ENCODE results near the gene CLDN15.

DNA sequence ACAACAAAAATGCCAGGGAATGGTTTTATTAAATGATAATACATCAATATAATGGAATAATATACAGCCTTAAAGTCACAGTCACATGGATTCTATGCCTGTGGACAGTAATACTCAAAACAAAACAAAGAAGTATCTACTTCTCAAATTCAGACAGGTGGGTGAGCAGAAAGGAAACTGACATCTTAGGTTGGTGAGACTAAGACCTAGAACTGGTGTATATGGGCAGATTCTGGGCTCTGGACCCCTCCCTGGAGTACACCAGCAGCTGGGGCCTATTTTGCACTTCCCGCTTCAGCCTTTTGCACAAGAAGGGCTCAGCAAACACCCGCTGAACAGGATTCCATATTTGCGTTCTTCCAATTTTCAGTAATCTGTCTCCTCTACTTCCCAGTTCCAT is 12.7 kb upstream of the CLDN15 start:
- TF ChIP-seq POLR2AphosphoS5 (IDR thresholded peaks at IDR 0.05; ENCODE audit: low read depth, low read length) (no peak), TAF1 (IDR thresholded peaks at IDR 0.05; ENCODE audit: low read depth, low read length) (no peak), POLR2A (IDR thresholded peaks at IDR 0.05; ENCODE audit: low read depth, low read length) (no peak), PAX5 (IDR thresholded peaks at IDR 0.05; ENCODE audit: insufficient read depth, low read length, severe bottlenecking) (no peak), SPI1 (IDR thresholded peaks at IDR 0.05; ENCODE audit: low read depth, low read length) (peak; percentile 30; the same call in 1 of the 2 replicates), POU2F2 (IDR thresholded peaks at IDR 0.05; ENCODE audit: low read depth, low read length) (no peak)
